ENCODE results near the gene ERBB2. TPM values are rescaled to one million over a fixed set of nuclear protein-coding genes. Genes with fewer than 3 reads are reported as not detected.

The ERBB2 gene
- total RNA-seq, 2 donors from 2014 or later = 8.2 to 12.1 TPM

GRCh38 chr17:39772987-39773934, 73.4 kb downstream of the ERBB2 start:
- H3K27me3 Mint-ChIP-seq (ENCODE audit: low read depth) = no peaks in the 10 kb centered on the region
- H3K36me3 Mint-ChIP-seq (ENCODE audit: insufficient read depth in 2 of 2) = peaks cover 17 to 36% of the 10 kb centered on the region in 2 donors
- no peak for ATAC-seq (replicated peaks in 1 of 2)
- peaks cover 97% of the 10 kb centered on the region for H3K4me1 Mint-ChIP-seq (ENCODE audit: low read depth)
- H3K9me3 Mint-ChIP-seq = no peaks in the 10 kb centered on the region
- peak overlapping the region; percentile 98 for H3K27ac Mint-ChIP-seq
- H3K4me3 Mint-ChIP-seq = peak overlapping the region; percentile 58 to 83
- no peak for DNase-seq

DNA sequence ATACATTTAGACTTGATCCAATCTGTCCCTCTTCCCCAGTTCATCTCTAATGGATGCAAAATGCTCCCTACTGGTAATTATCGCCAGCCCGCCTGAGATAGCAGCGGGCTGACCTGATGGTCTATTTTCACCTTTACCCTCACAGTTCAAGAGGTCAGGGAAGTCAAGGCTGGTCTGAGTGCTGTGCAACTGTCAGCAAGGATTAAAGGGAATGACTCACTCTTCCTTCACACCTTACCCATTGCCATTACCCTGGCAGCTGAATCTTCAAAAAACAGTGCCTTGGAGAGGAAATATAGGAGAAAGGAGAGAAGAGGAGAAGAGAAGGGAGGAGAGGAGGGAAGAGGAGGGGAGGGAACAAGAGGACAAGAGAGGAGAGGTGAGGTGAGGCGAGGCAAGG, 74.2 kb downstream of the ERBB2 start:
- Mint-ChIP-seq H3K4me1 (ENCODE audit: low read depth) (peaks cover 96% of the 10 kb centered on the region), H3K27me3 (ENCODE audit: low read depth) (no peaks in the 10 kb centered on the region), H3K27ac (peak overlapping the region; percentile 98), H3K36me3 (ENCODE audit: insufficient read depth in 2 of 2) (peaks cover 17 to 31% of the 10 kb centered on the region in 2 donors), H3K9me3 (no peaks in the 10 kb centered on the region), H3K4me3 (peak overlapping the region; percentile 64 to 83)
- DNase-seq (no peak), ATAC-seq (replicated peaks in 1 of 2) (no peak)

DNA sequence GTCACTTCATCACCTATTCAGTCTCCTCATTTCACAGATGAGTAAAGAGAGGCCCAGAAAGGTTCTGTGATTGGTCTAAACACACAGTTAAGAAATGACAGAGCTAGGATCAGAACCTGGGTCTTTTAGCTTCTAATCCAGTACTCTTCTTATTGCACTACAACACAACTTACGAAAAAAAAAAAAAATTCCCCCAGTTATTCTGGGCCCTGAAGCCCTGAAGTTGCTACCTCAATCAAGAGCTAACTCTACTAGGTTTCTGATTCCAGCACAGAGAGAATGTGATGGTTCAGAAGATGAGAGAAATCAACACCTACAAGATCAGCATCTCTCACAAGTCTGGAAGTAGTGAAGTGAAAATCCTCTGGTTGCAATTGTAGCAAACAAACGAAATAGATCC, 75.2 kb downstream of the ERBB2 start:
- ATAC-seq (replicated peaks in 1 of 2) = peak; percentile 16 to 42
- H3K27ac Mint-ChIP-seq = peak overlapping the region; percentile 98
- H3K27me3 Mint-ChIP-seq (ENCODE audit: low read depth) = no peaks in the 10 kb centered on the region
- H3K36me3 Mint-ChIP-seq (ENCODE audit: insufficient read depth in 2 of 2) = peaks cover 16 to 31% of the 10 kb centered on the region in 2 donors
- peaks cover 92% of the 10 kb centered on the region for H3K4me1 Mint-ChIP-seq (ENCODE audit: low read depth)
- peak overlapping the region; percentile 81 to 99 for H3K4me3 Mint-ChIP-seq
- H3K9me3 Mint-ChIP-seq = no peaks in the 10 kb centered on the region
- no peak for DNase-seq

- Mint-ChIP-seq H3K27me3 (ENCODE audit: low read depth) (no peaks in the 10 kb centered on the region), H3K4me1 (ENCODE audit: low read depth) (peaks cover 89% of the 10 kb centered on the region)
- ATAC-seq (replicated peaks in 1 of 2) = peak; percentile 28 to 31
Observed at GRCh38 chr17:39776252-39776651, 76.4 kb downstream of the ERBB2 start.

GRCh38 chr17:39777534-39778365, 77.9 kb downstream of the ERBB2 start:
- DNase-seq (no peak), ATAC-seq (replicated peaks in 1 of 2) (peak; percentile 78 to 85)
- no peaks in the 10 kb centered on the region for H3K9me3 Mint-ChIP-seq
- peak overlapping the region; percentile 81 to 99 for H3K4me3 Mint-ChIP-seq
- H3K4me1 Mint-ChIP-seq (ENCODE audit: low read depth) = peaks cover 89% of the 10 kb centered on the region
- peak overlapping the region; percentile 98 for H3K27ac Mint-ChIP-seq
- peaks cover 12 to 31% of the 10 kb centered on the region in 2 donors for H3K36me3 Mint-ChIP-seq (ENCODE audit: insufficient read depth in 2 of 2)
- no peaks in the 10 kb centered on the region for H3K27me3 Mint-ChIP-seq (ENCODE audit: low read depth)

More at GRCh38 chr17:39776252-39776651, 76.4 kb downstream of the ERBB2 start:
- peaks cover 16 to 33% of the 10 kb centered on the region in 2 donors for H3K36me3 Mint-ChIP-seq (ENCODE audit: insufficient read depth in 2 of 2)
- H3K4me3 Mint-ChIP-seq = peak overlapping the region; percentile 81 to 99
- H3K9me3 Mint-ChIP-seq = no peaks in the 10 kb centered on the region
- DNase-seq = peak in 1 of 2 donors; percentile 34
- H3K27ac Mint-ChIP-seq = peak overlapping the region; percentile 98

Other genes with a start within 250 kb of the ERBB2 start
- gene MED1, start 248.8 kb upstream of the ERBB2 start, total RNA-seq = 10 to 100 TPM; 79.7 to 88.3 TPM
- gene CDK12, start 238.6 kb upstream of the ERBB2 start, total RNA-seq = 10 to 100 TPM; 69.4 to 75.9 TPM
- not detected for gene NEUROD2, start 92.1 kb upstream of the ERBB2 start, total RNA-seq
- gene PPP1R1B, start 73.1 kb upstream of the ERBB2 start, total RNA-seq = not detected
- gene STARD3, start 62.9 kb upstream of the ERBB2 start, total RNA-seq = 10 to 100 TPM; 63.5 to 65.1 TPM
- 1 to 10 TPM; 1.4 to 1.5 TPM for gene TCAP, start 34.7 kb upstream of the ERBB2 start, total RNA-seq
- gene PNMT, start 31.6 kb upstream of the ERBB2 start, total RNA-seq = under 1 TPM; 0.41 to 0.67 TPM
- gene PGAP3, start 12.0 kb upstream of the ERBB2 start, total RNA-seq = 10 to 100 TPM in 1 of 2 donors, 1 to 10 TPM in 1; 8.5 to 12.8 TPM
- 10 to 100 TPM; 39.4 to 40.1 TPM for gene MIEN1, start 30.5 kb downstream of the ERBB2 start, total RNA-seq
- 1 to 10 TPM; 3.5 to 6.0 TPM for gene GRB7, start 37.9 kb downstream of the ERBB2 start, total RNA-seq
- gene IKZF3, start 164.2 kb downstream of the ERBB2 start, total RNA-seq = 10 to 100 TPM; 70.7 to 78.9 TPM
- gene ZPBP2, start 168.1 kb downstream of the ERBB2 start, total RNA-seq = under 1 TPM; 0.36 to 0.81 TPM
- 10 to 100 TPM; 57.0 to 58.0 TPM for gene GSDMB, start 218.6 kb downstream of the ERBB2 start, total RNA-seq
- 100 to 1,000 TPM; 104 to 114 TPM for gene ORMDL3, start 227.5 kb downstream of the ERBB2 start, total RNA-seq
- not detected for gene LRRC3C, start 227.7 kb downstream of the ERBB2 start, total RNA-seq

All from activated T-cell treated with anti-CD3 and anti-CD28 coated beads, Interleukin-2, amount 50 U/mL, for 72 hours (primary cell).